Adrenal gland (tissue), 12 donors: ENCODE results near the gene FBLN2. TPM values are rescaled to one million over a fixed set of nuclear protein-coding genes. Genes with fewer than 3 reads are reported as not detected.

Source experiments
- DNase-seq, 7 donors: peaks; one replicate each; pipeline ENCODE4 v3.0.0-alpha.2; 2019 to 2020
- H3K27ac ChIP-seq, 5 donors: fragments of 200-600 bp; sonication (generic) in 4 of 5; 1 replicate in 3 of 5; 2 replicates in 2 of 5; pipeline versions ENCODE4 v1.5.1 to v1.8.0; 2016 to 2020; ENCODE audit warnings: mild to moderate bottlenecking in 1 of 5
- H3K27me3 ChIP-seq: fragments of 200-600 bp; 2 replicates; pipeline ENCODE4 v1.8.0; 2021
- H3K36me3 ChIP-seq, 2 donors: fragments of 200-600 bp; replicated peaks in 1 of 2; 1 replicate in 1 of 2; 2 replicates in 1 of 2; pipeline versions ENCODE4 v1.5.1 to v1.8.0; 2018 to 2022
- H3K4me1 ChIP-seq, 2 donors: fragments of 200-600 bp; replicated peaks in 1 of 2; 1 replicate in 1 of 2; 2 replicates in 1 of 2; pipeline versions ENCODE4 v1.5.1 to v1.8.0; 2018 to 2021
- H3K4me3 ChIP-seq, 4 donors: fragments of 200-600 bp; sonication (generic) in 3 of 4; one replicate each; pipeline ENCODE4 v1.5.1; 2016 to 2018
- H3K9me3 ChIP-seq, 3 donors: fragments of 200-600 bp; sonication (generic) in 1 of 3; replicated peaks in 1 of 3; 1 replicate in 2 of 3; 2 replicates in 1 of 3; pipeline versions ENCODE4 v1.5.1 to v1.8.0; 2016 to 2021
- POLR2A ChIP-seq, 2 donors: fragments of 450-650 bp; IDR thresholded peaks; one replicate each; pipeline ENCODE4 v1.6.1; 2017; ENCODE audit warnings: antibody characterized with exemption in 2 of 2, mild to moderate bottlenecking in 2 of 2, moderate library complexity in 1 of 2
- whole genome bisulfite sequencing, 4 donors: extraction: QIAGEN DNeasy Blood & Tissue Kit in 2 of 4; methylation state at CpG; one replicate each; pipeline versions ENCODE4 v1.1.5 to v1.1.7; 2013 to 2017; 5-methylcytosine and 5-hydroxymethylcytosine counted together
- intact Hi-C, 2 donors: fragments of 100-400 bp; cut with DNase I; formaldehyde crosslinking; loops; one replicate each; pipeline versions ENCODE4 v1.14.1 to v1.15.0; 2022 to 2023
- polyA plus RNA-seq, 3 donors: library from polyadenylated mRNA; stranded (reverse); fragments of 200-250 nt in 2 of 3; fragments of 350-450 nt in 1 of 3; fragmentation: Illumina TruSeq in 1 of 3; extraction: RNeasy Lipid Tissue Mini Kit (QIAGEN cat#74804) in 1 of 3; gene quantifications; one replicate each; pipeline ENCODE4 v1.2.3, GENCODE V29; 2013 to 2014
- total RNA-seq, 9 donors: library from RNA; depleted of rRNA in 4 of 9; stranded (reverse); fragments of >200 nt in 4 of 9; fragments of 120-200 nt in 1 of 9; fragmentation: NEBNext Ultra II Directional in 1 of 9; extraction: Animal tissue kit (Norgen Biotek cat#: 25700) in 1 of 9; gene quantifications; one replicate each; pipeline versions ENCODE4 v1.1.0 to v1.2.4, GENCODE V29; 2013 to 2023
- TF ChIP-seq, protein P1 (sequence below), 6 experiments: fragments of 450-650 bp in 4 of 6; fragments of 200-600 bp in 2 of 6; sonication (generic) in 1 of 6; IDR thresholded peaks; 1 replicate in 5 of 6; 2 replicates in 1 of 6; pipeline versions ENCODE4 v1.5.1 to v1.8.0; 2016 to 2021; ENCODE audit warnings: antibody characterized with exemption in 6 of 6, mild to moderate bottlenecking in 2 of 6, moderate library complexity in 1 of 6
- donor health status: healthy with polysubstance abuse.
- donor health status: Bipolar disorder and iron deficiency.
- donor health status: DM: yes; HTN: yes; CAD: no.
- donor health status: DM: no; HTN: no; CAD: no.
- donor health status: DM: no; HTN: no; CAD: no.
- donor health status: DM: yes; HTN: yes; CAD: no.

FBLN2 gene
- total and polyA plus RNA-seq, 12 donors = 1.8 to 31.5 (median 7.0) TPM

DNA sequence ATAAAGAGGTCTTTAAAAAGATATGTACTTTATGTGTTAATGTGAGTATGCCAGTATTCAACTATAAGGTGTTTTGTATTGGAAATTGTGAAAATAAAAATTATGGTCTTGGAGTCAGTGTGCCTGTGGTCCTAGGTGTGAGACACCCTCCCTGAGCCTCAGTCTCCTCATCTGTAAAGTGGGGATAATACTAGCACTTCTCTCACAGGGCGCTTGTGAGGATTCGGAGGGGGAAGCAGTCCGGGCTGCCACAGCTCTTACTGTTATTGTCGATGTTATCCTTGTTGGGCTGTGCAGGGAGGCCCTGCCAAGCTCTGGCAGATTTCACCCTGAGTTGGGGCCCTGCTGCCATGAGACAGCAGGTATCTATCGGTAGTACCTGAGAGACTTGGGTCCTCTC is 26.7 kb upstream of the FBLN2 start:
- Histone ChIP-seq H3K9me3 (no peaks in the 10 kb centered on the region), H3K4me3 (no peak overlapping the region), H3K27me3 (no peaks in the 10 kb centered on the region), H3K36me3 (no peaks in the 10 kb centered on the region), H3K27ac (no peak overlapping the region), H3K4me1 (no peaks in the 10 kb centered on the region)
- 93 to 95% (median 94%) methylated on average over 4 to 5 of the region's 5 CpGs for WGBS, 4 donors
- DNase-seq = no peak
- intact Hi-C loops = no loop called here
- TF ChIP-seq POLR2A (IDR thresholded peaks at IDR 0.05) = no peak
- TF ChIP-seq, protein P1, sequence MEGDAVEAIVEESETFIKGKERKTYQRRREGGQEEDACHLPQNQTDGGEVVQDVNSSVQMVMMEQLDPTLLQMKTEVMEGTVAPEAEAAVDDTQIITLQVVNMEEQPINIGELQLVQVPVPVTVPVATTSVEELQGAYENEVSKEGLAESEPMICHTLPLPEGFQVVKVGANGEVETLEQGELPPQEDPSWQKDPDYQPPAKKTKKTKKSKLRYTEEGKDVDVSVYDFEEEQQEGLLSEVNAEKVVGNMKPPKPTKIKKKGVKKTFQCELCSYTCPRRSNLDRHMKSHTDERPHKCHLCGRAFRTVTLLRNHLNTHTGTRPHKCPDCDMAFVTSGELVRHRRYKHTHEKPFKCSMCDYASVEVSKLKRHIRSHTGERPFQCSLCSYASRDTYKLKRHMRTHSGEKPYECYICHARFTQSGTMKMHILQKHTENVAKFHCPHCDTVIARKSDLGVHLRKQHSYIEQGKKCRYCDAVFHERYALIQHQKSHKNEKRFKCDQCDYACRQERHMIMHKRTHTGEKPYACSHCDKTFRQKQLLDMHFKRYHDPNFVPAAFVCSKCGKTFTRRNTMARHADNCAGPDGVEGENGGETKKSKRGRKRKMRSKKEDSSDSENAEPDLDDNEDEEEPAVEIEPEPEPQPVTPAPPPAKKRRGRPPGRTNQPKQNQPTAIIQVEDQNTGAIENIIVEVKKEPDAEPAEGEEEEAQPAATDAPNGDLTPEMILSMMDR (IDR thresholded peaks at IDR 0.05) = no peak

DNA sequence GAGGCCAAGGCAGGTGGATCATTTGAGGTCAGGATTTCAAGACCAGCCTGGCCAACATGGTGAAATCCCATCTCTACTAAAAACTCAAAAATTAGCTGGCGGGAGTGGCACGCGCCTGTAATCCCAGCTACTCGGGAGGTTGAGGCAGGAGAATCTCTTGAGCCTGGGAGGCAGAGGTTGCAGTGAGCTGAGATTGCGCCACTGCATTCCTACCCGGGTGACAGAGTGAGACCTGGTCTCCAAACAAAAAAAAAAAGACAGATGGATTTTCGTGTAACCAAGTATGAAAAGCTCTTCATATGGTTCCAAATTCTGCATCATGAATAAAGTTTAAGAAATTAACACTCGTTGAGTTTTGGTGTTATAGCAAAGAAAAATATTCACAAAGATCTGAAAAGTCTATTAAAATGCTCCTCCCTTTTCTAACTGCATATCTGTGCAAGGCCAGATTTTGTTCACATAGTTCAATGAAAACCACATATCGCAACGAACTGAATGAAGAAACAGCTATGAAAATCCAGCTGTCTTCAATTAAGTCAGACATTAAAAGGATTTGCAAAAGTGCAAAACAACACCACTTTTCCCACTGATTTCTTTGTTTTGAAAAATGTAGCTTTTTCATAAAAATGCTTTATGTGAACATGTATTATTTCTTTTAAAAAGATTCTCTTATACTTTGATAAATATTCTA is 23.8 kb upstream of the FBLN2 start:
- intact Hi-C loops = no loop called here
- DNase-seq = no peak
- WGBS, 4 donors = 75 to 79% (median 77%) methylated on average over 10 of the region's 10 CpGs

DNA sequence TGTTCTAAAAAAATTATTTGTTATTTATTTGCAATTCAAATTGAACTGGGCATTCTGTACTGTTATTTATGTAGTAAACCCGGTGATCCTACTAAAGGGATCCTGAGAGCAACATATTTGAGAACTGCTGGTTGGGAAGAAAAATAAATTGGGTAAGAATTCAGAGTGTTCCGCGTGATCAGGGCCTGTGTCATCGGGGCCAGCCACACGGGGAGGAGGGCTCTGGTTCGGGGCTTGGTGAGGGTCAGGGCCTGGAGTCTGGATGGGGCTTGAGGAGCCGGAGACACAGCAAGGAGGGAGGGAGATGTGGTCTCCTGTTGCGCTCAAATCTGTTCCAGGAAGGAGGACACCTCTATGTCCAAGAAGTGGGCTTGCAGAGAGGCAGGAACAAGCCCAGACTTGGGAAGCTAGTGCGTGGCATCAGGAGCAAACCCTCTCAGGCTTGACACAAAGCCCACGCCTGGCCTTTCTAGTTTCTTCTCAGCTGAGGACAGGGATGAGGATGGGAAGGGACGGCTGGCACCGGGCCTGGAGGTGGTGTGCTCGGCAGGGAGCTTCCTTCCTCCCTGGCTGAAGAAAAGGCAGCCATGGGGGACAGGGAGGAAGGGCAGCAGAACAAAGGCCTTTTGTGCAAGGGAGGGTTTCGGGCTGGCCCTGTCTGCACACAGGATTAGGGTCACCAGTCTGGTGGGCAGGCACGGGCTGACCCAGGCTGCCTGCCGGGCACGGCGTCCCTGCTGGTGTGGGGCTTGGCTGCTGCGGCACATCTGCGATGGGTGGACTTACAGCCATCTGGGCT is 22.9 kb upstream of the FBLN2 start:
- Histone ChIP-seq H3K27me3 (no peaks in the 10 kb centered on the region), H3K9me3 (no peaks in the 10 kb centered on the region), H3K4me1 (no peaks in the 10 kb centered on the region), H3K27ac (no peak overlapping the region), H3K36me3 (no peaks in the 10 kb centered on the region), H3K4me3 (no peak overlapping the region)
- intact Hi-C loops = no loop called here
- TF ChIP-seq, protein P1 (IDR thresholded peaks at IDR 0.05) = no peak
- TF ChIP-seq POLR2A (IDR thresholded peaks at IDR 0.05) = no peak
- WGBS, 4 donors = 67 to 77% (median 71%) methylated on average over 13 to 20 of the region's 20 CpGs
- DNase-seq = peak in 1 of 7 donors; percentile 28

More for the DNA sequence above, 23.8 kb upstream of the FBLN2 start:
- Histone ChIP-seq H3K27me3 (no peaks in the 10 kb centered on the region), H3K4me3 (no peak overlapping the region), H3K9me3 (no peaks in the 10 kb centered on the region), H3K4me1 (no peaks in the 10 kb centered on the region), H3K27ac (no peak overlapping the region), H3K36me3 (no peaks in the 10 kb centered on the region)
- TF ChIP-seq, protein P1 (IDR thresholded peaks at IDR 0.05) = no peak
- no peak for TF ChIP-seq POLR2A (IDR thresholded peaks at IDR 0.05)

DNA sequence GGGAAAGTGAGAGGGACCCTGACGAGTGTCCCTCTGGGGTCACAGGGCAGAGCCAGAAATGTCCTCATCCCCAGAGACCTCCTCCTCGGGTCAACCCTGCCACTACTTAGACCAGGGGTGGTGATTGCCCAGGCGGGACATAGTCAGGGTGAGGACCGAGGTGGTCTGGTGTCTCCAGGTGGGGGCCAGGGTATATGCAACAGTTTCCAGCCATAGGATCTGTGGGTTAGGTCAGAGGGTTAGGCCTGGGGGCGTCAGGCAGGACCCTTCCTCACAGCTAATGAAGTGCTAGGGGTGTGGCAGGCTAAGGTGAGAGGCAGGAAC is 22.3 kb upstream of the FBLN2 start:
- Histone ChIP-seq H3K4me1 (no peaks in the 10 kb centered on the region), H3K36me3 (no peaks in the 10 kb centered on the region), H3K9me3 (no peaks in the 10 kb centered on the region), H3K4me3 (no peak overlapping the region), H3K27ac (no peak overlapping the region), H3K27me3 (no peaks in the 10 kb centered on the region)
- TF ChIP-seq, protein P1 (IDR thresholded peaks at IDR 0.05) = no peak
- no peak for TF ChIP-seq POLR2A (IDR thresholded peaks at IDR 0.05)
- intact Hi-C loops = no loop called here
- no peak for DNase-seq
- WGBS, 4 donors = 73 to 100% (median 76%) methylated on average over 3 to 5 of the region's 5 CpGs
